ENCODE measurements around the gene YPEL4.

Gene YPEL4

GRCh38 chr11:57633394-57634070, 16.2 kb downstream of the YPEL4 start:
- DNase-seq (ENCODE audit: low read depth in 2 of 2), result no peak

GRCh38 chr11:57632116-57632515, 17.6 kb downstream of the YPEL4 start:
- no peak for DNase-seq (ENCODE audit: low read depth in 2 of 2)

DNA sequence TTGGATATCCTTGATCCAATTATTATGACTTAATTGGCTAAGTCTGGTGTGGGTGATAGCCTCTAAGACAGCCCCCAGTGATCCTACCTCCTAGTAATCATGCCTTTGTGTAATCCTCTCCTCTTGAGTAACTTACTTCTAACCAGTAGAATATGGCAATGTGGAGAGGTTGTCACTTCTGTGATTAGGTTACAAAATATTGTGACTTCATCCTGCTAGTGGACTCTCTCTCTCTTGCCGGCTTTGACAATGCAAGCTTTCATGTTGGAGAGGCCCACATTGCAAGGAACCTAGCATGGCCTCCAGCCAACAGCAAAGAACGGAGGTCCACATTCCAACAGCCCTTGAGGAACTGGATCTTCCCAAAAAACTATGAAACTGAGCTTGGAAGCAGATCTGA, 19.5 kb downstream of the YPEL4 start:
- DNase-seq (ENCODE audit: low read depth in 2 of 2), result no peak

DNA sequence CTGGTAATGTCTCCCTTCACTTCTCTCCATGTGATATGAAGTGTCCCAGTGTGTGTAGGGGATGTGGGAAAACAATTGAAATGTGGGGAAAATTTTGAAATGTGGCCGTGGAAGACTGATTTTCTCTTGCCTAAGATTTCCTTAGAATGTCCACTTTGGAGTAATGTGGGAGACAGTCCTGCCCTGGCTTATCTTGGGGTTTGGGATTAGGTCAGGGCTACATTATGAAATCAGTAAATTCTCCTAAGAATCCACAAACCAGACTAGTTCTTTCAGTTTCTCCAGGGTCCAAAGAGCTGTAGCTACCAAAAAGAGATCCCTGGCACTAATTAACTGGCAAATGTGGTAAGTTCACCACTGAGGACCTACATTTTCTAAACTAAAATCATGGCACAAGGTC, 22.8 kb downstream of the YPEL4 start:
- no peak for DNase-seq (ENCODE audit: low read depth in 2 of 2)

GRCh38 chr11:57624864-57625263, 24.8 kb downstream of the YPEL4 start:
- DNase-seq (ENCODE audit: low read depth in 2 of 2), result no peak

DNA sequence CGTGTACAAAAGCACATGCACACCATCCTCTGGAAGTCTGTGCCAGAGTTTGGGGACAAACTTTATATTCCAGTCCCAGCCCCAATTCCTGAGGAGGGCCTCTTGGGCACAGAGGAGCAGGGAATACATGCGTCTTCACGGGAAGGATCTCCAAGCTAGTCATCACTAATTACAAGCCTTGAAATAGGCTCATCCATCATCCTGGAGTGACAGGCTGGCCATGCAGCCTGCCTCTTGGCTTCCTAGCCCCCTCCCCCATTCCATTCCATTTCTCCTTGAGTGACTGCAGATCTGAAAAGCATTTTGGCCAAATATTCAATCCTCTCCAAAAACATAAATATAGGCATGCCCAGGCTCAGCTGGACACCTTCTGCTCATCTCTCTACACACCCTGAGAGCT, 27.4 kb downstream of the YPEL4 start:
- no peak for DNase-seq (ENCODE audit: low read depth in 2 of 2)

- DNase-seq (ENCODE audit: low read depth in 2 of 2), result no peak
Measured at GRCh38 chr11:57620467-57620866, 29.2 kb downstream of the YPEL4 start.

GRCh38 chr11:57619331-57619730, 30.4 kb downstream of the YPEL4 start:
- DNase-seq (ENCODE audit: low read depth in 2 of 2), result no peak

GRCh38 chr11:57618438-57618837, 31.3 kb downstream of the YPEL4 start:
- DNase-seq (ENCODE audit: low read depth in 2 of 2), result no peak

DNA sequence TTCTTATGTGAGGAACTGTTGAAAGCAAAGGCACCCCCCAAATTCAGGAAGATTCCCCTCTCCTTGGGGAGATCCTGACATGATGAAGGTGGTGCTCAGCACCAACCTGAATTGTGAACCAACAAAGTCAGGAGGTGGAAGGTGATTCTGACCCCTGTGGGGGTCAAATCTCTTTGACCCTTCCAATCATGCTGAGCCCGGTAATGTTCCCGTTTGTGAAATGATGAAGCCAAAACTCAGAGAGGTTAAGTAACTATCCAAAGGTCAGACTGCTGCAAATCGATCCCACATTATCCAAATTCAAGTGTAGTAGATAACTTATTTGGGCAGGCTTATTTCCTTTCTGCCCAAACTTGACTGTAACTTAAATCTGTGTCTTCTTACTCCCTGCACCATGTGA, 33.1 kb downstream of the YPEL4 start:
- DNase-seq (ENCODE audit: low read depth in 2 of 2), result no peak

DNA sequence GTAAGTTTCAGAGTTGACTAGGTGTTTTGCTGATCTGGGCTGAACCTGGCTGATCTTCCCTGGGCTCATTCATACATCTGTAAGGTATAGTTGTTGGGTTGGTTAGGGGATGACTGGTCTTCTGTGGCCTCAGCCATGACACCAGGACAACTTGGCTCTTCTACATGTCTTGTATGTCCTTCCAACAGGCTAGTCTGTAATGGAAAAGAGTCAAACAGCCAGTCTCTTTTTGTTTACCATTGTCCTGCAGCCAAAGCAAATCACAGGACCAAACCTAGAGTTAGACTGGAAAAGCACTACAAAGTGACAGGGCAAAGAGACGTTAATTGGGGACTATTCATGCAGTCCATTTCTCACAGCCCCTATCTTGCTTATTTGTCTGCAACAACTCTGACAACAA, 34.4 kb downstream of the YPEL4 start:
- no peak for DNase-seq (ENCODE audit: low read depth in 2 of 2)

DNA sequence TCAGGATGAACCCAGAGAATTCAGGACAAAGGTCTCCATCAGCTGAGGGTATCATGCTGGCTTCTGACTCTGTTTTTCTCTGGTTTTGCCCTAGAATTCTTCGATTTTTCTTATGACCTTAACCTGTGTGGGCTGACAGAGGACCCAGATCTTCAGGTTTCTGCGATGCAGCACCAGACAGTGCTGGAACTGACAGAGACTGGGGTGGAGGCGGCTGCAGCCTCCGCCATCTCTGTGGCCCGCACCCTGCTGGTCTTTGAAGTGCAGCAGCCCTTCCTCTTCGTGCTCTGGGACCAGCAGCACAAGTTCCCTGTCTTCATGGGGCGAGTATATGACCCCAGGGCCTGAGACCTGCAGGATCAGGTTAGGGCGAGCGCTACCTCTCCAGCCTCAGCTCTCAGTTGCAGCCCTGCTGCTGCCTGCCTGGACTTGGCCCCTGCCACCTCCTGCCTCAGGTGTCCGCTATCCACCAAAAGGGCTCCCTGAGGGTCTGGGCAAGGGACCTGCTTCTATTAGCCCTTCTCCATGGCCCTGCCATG, 35.4 kb downstream of the YPEL4 start:
- DNase-seq (ENCODE audit: low read depth in 2 of 2), result no peak

GRCh38 chr11:57610170-57610569, 39.5 kb downstream of the YPEL4 start:
- no peak for DNase-seq (ENCODE audit: low read depth in 2 of 2)

GRCh38 chr11:57605028-57605420, 44.7 kb downstream of the YPEL4 start:
- no peak for DNase-seq (ENCODE audit: low read depth in 2 of 2)

- no peak for DNase-seq (ENCODE audit: low read depth in 2 of 2)
Measured at GRCh38 chr11:57604296-57605027, 45.2 kb downstream of the YPEL4 start.

GRCh38 chr11:57601297-57601696, 48.4 kb downstream of the YPEL4 start:
- no peak for DNase-seq (ENCODE audit: low read depth in 2 of 2)

GRCh38 chr11:57599381-57599780, 50.3 kb downstream of the YPEL4 start:
- DNase-seq (ENCODE audit: low read depth in 2 of 2), result no peak

DNA sequence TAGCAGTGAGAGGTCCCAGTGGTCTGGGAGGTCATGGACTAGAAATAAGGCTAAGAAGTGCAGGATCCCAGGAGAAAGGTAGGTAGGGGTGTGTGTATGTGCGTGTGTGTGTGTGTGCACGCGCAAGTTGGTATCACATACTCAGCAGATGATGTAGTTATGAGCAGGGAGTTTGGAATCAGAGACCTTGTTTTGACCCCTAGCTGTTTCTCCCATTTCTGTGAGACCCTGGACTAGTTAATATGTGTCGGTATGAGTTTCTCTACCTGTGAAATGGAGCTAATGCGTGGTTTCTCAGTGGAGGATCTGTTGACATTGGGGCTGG, 50.9 kb downstream of the YPEL4 start:
- no peak for DNase-seq (ENCODE audit: low read depth in 2 of 2)

GRCh38 chr11:57597916-57598830, 51.5 kb downstream of the YPEL4 start:
- DNase-seq (ENCODE audit: low read depth in 2 of 2), result no peak

DNA sequence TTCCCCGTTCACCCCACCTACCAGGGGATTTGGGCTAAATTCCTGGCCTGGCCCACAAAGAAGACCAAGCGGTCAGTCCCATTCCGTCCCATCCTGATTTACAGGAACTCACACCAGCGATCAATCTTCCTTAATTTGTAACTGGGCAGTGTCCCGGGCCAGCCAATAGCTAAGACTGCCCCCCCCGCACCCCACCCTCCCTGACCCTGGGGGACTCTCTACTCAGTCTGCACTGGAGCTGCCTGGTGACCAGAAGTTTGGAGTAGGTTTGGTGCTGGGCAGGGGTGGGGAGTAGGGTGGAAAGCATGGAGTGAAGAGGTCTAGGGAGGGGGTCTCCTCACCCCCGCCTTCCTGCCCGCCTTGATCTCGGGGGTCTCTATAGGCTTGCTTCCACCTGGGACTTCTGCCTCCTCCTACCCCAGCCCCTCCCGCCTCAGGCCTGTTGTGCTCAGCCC, 52.2 kb downstream of the YPEL4 start, which contains the start of gene SERPING1:
Gene SERPING1, plus strand, starts transcription at position 225 of the 455 bp plus-strand sequence. CDS start 586 bp downstream, outside the sequence.
- no peak for DNase-seq (ENCODE audit: low read depth in 2 of 2)

DNA sequence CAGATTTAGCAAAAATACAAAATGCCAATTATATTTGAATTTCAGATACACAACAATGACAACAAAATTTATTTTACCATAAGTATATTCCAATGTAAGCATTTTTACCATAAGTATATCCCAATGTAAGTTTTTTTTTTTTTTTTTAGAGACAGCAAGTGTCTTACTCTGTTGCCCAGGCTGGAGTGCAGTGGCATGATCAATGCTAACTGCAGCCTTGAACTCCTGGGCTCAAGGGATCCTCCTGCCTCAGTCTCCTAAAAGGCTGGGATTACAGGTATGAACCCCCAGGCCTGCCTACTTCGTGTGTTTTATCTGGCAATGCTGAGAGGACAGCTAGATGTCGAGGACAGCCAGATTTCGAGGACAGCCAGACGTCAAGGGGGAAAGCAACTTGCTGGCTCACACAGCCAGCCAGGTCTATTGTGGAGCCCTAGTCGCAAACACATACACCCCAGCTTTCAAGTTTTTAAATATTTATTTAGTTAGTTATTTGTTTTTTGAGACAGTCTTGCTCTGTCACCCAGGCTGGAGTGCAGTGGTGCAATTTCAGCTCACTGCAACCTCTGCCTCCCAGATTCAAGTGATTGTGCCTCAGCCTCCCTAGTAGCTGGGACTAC, 53.3 kb downstream of the YPEL4 start:
- DNase-seq (ENCODE audit: low read depth in 2 of 2), result no peak
